ELF-1 (cell line): Measurements from ENCODE around the gene UVRAG.

Source experiments
- DNase-seq: peaks from one replicate; pipeline ENCODE4 v3.0.0-alpha.2; 2016; ENCODE audit warnings: low read depth, low spot score

UVRAG gene

GRCh38 chr11:76189682-76190081, 374.7 kb downstream of the UVRAG start:
- no peak for DNase-seq

GRCh38 chr11:76190376-76190775, 375.4 kb downstream of the UVRAG start:
- DNase-seq, result no peak
